Glutamatergic neuron (in vitro differentiated cells): Measurements from ENCODE around the gene DUSP23. TPM values are rescaled to one million over a fixed set of nuclear protein-coding genes. Genes with fewer than 3 reads are reported as not detected.

Experiments used
- DNase-seq: peaks from one replicate; pipeline ENCODE4 v3.0.0; 2022
- H3K27ac Mint-ChIP-seq: one replicate; pipeline ENCODE4 v1.8.0; 2020; ENCODE audit warnings: mild to moderate bottlenecking, mixed read lengths, inconsistent platforms; ENCODE audit not compliant: unreplicated experiment
- H3K27me3 Mint-ChIP-seq: one replicate; pipeline ENCODE4 v1.8.0; 2020; ENCODE audit warnings: mild to moderate bottlenecking, moderate library complexity, mixed read lengths, inconsistent platforms; ENCODE audit not compliant: unreplicated experiment
- H3K36me3 Mint-ChIP-seq: one replicate; pipeline ENCODE4 v1.8.0; 2020; ENCODE audit warnings: mild to moderate bottlenecking, mixed read lengths, inconsistent platforms; ENCODE audit not compliant: unreplicated experiment
- H3K4me1 Mint-ChIP-seq: one replicate; pipeline ENCODE4 v1.8.0; 2020; ENCODE audit warnings: mild to moderate bottlenecking, low read depth, mixed read lengths, inconsistent platforms; ENCODE audit not compliant: unreplicated experiment
- H3K4me3 Mint-ChIP-seq: one replicate; pipeline ENCODE4 v1.8.0; 2020; ENCODE audit warnings: mild to moderate bottlenecking, mixed read lengths, inconsistent platforms; ENCODE audit not compliant: unreplicated experiment
- H3K9me3 Mint-ChIP-seq: one replicate; pipeline ENCODE4 v1.8.0; 2020; ENCODE audit warnings: mild to moderate bottlenecking, moderate library complexity, mixed read lengths, inconsistent platforms; ENCODE audit not compliant: unreplicated experiment
- CTCF ChIP-seq: fragments of 200-600 bp; sonication (generic); IDR thresholded peaks from one replicate; pipeline ENCODE4 v1.5.0; 2021; ENCODE audit not compliant: partially characterized antibody, unreplicated experiment
- total RNA-seq: library from RNA; stranded (reverse); fragmentation: NEBNext Ultra II Directional; extraction: Animal tissue kit (Norgen Biotek cat#: 25700); gene quantifications from one replicate; pipeline ENCODE4 v1.2.1, GENCODE V29; 2021; ENCODE audit not compliant: unreplicated experiment

The DUSP23 gene
- total RNA-seq, 1 donor from 2014 or later, result 11.6 TPM

- H3K9me3 Mint-ChIP-seq, result no peaks in the 10 kb centered on the region
- no peaks in the 10 kb centered on the region for H3K36me3 Mint-ChIP-seq
- TF ChIP-seq CTCF, result no peak
- no peak overlapping the region for H3K4me3 Mint-ChIP-seq
- H3K27me3 Mint-ChIP-seq, result no peaks in the 10 kb centered on the region
- no peak overlapping the region for H3K27ac Mint-ChIP-seq
- no peak for DNase-seq
- no peaks in the 10 kb centered on the region for H3K4me1 Mint-ChIP-seq
Measured at GRCh38 chr1:159771127-159771895, 9.5 kb upstream of the DUSP23 start.

GRCh38 chr1:159774465-159774864, 6.3 kb upstream of the DUSP23 start:
- peaks cover 3% of the 10 kb centered on the region for H3K4me1 Mint-ChIP-seq
- no peaks in the 10 kb centered on the region for H3K36me3 Mint-ChIP-seq
- no peaks in the 10 kb centered on the region for H3K27me3 Mint-ChIP-seq
- no peak for DNase-seq
- no peak for TF ChIP-seq CTCF
- H3K4me3 Mint-ChIP-seq, result no peak overlapping the region
- H3K9me3 Mint-ChIP-seq, result no peaks in the 10 kb centered on the region
- no peak overlapping the region for H3K27ac Mint-ChIP-seq

- Mint-ChIP-seq H3K27ac (no peak overlapping the region), H3K36me3 (no peaks in the 10 kb centered on the region), H3K4me3 (no peak overlapping the region), H3K4me1 (peaks cover 3% of the 10 kb centered on the region), H3K27me3 (no peaks in the 10 kb centered on the region), H3K9me3 (peaks cover 1% of the 10 kb centered on the region)
- no peak for TF ChIP-seq CTCF
- DNase-seq, result no peak
Measured at GRCh38 chr1:159775716-159776115, 5.0 kb upstream of the DUSP23 start.

GRCh38 chr1:159778266-159778665, 2.5 kb upstream of the DUSP23 start:
- DNase-seq, result no peak
- H3K9me3 Mint-ChIP-seq, result peaks cover 6% of the 10 kb centered on the region

More at GRCh38 chr1:159778266-159778665, 2.5 kb upstream of the DUSP23 start:
- no peak overlapping the region for H3K4me3 Mint-ChIP-seq
- no peak overlapping the region for H3K27ac Mint-ChIP-seq
- peaks cover 3% of the 10 kb centered on the region for H3K27me3 Mint-ChIP-seq
- H3K36me3 Mint-ChIP-seq, result no peaks in the 10 kb centered on the region
- TF ChIP-seq CTCF, result no peak
- peaks cover 3% of the 10 kb centered on the region for H3K4me1 Mint-ChIP-seq
